Testis (tissue), 3 donors: ENCODE data around the gene PTGIS. TPM values are rescaled to one million over a fixed set of nuclear protein-coding genes. Genes with fewer than 3 reads are reported as not detected.

Experiments
- DNase-seq: peaks from one replicate; pipeline ENCODE4 v3.0.0-alpha.2; 2019
- H3K27ac ChIP-seq, 2 donors: fragments of 200-600 bp; sonication (generic); one replicate each; pipeline ENCODE4 v1.5.1; 2019
- H3K27me3 ChIP-seq: fragments of 200-600 bp; sonication (generic); one replicate; pipeline ENCODE4 v1.5.1; 2019
- H3K36me3 ChIP-seq: fragments of 200-600 bp; sonication (generic); one replicate; pipeline ENCODE4 v1.5.1; 2017; ENCODE audit warnings: low read depth; ENCODE audit errors: missing control alignments
- H3K4me1 ChIP-seq: fragments of 200-600 bp; sonication (generic); one replicate; pipeline ENCODE4 v1.5.1; 2019
- H3K4me3 ChIP-seq, 2 donors: fragments of 200-600 bp; sonication (generic); one replicate each; pipeline ENCODE4 v1.5.1; 2017 to 2019
- H3K9me3 ChIP-seq: fragments of 200-600 bp; sonication (generic); one replicate; pipeline ENCODE4 v1.5.1; 2017
- CTCF ChIP-seq, 3 experiments: fragments of 450-650 bp in 2 of 3; fragments of 200-600 bp in 1 of 3; sonication (generic) in 1 of 3; IDR thresholded peaks; one replicate each; pipeline ENCODE4 v1.5.1; 2016 to 2019; ENCODE audit warnings: antibody characterized with exemption in 3 of 3, mild to moderate bottlenecking in 2 of 3, moderate library complexity in 1 of 3
- POLR2A ChIP-seq: fragments of 450-650 bp; IDR thresholded peaks from one replicate; pipeline ENCODE4 v1.6.1; 2017; ENCODE audit warnings: antibody characterized with exemption, mild to moderate bottlenecking, moderate library complexity
- WGBS, 2 donors: methylation state at CpG; one replicate each; pipeline ENCODE4 v1.1.5; 2018; 5-methylcytosine and 5-hydroxymethylcytosine counted together
- intact Hi-C: fragments of 100-400 bp; cut with DNase I; formaldehyde crosslinking; loops from one replicate; pipeline ENCODE4 v1.15.1; 2023; ENCODE audit warnings: low total_unique reads
- polyA plus RNA-seq: library from polyadenylated mRNA; stranded (reverse); fragments of 350-450 nt; fragmentation: Illumina TruSeq; extraction: RNeasy Lipid Tissue Mini Kit (QIAGEN cat#74804); gene quantifications from one replicate; pipeline ENCODE4 v1.2.3, GENCODE V29; 2014; ENCODE audit warnings: low read depth, low replicate concordance; ENCODE audit not compliant: insufficient read depth
- total RNA-seq, 2 donors: library from RNA; depleted of rRNA; stranded (reverse); fragments of >200 nt; gene quantifications; one replicate each; pipeline ENCODE4 v1.2.3, GENCODE V29; 2016

PTGIS gene
- total and polyA plus RNA-seq, 3 donors from 2014 or later = 12.2 to 30.3 (median 13.0) TPM

GRCh38 chr20:49595346-49595745, 27.4 kb upstream of the PTGIS start:
- H3K4me3 ChIP-seq = no peak overlapping the region
- no peaks in the 10 kb centered on the region for H3K36me3 ChIP-seq
- no peak for DNase-seq
- peaks cover 3% of the 10 kb centered on the region for H3K4me1 ChIP-seq
- intact Hi-C loops = no loop called here
- TF ChIP-seq POLR2A (no peak), CTCF (IDR thresholded peaks at IDR 0.05) (no peak)
- H3K27me3 ChIP-seq = no peaks in the 10 kb centered on the region
- WGBS, 2 donors = 86 to 91% methylated on average over 10 of the region's 10 CpGs
- no peak overlapping the region for H3K27ac ChIP-seq
- H3K9me3 ChIP-seq = no peaks in the 10 kb centered on the region

- DNase-seq = no peak
- Histone ChIP-seq H3K27ac (no peak overlapping the region), H3K9me3 (no peaks in the 10 kb centered on the region), H3K4me1 (peaks cover 7% of the 10 kb centered on the region), H3K36me3 (no peaks in the 10 kb centered on the region), H3K4me3 (no peak overlapping the region), H3K27me3 (no peaks in the 10 kb centered on the region)
- intact Hi-C loops = no loop called here
- TF ChIP-seq POLR2A = no peak
- TF ChIP-seq CTCF (IDR thresholded peaks at IDR 0.05) = no peak
- WGBS, 2 donors = 95 to 97% methylated on average over 5 of the region's 6 CpGs
Observed at GRCh38 chr20:49594931-49595315, 27.0 kb upstream of the PTGIS start.

DNA sequence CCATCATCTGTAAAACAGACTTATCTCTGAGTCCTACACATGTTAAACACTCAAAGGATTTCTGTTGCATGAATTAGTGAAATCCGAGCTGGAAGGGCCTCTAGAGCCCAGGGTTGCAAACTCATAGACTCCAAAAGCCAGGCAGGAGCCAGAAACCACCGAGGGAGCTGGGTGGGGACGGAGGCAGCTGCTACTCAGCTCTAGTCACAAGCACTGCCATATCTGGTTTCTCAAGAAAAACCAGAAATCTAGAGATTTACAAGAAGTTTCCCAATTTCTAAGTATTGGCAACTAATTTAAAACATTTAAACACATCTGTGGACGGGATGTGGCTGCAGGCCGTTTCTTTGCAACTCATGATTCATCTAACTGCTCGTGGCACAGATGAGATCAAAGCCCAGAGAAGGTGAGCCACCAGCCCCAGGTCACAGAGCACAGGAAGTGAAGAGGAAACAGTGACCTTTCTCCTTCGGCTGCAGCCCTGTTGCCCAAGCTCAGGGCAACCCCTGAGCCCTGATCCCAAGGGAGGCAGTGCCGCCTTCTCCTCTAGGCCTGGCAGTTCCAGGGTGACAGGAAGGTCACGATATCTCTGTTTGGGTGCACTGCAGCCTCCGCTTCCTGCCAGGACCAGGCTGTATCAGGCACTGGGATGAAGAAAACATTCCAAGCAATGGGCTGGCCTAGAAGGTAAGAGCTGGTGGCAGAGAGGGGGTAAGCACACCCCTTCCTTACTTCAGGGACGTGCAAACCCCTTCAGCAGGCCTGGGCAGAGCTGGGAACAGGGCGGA, 26.4 kb upstream of the PTGIS start:
- intact Hi-C loops = no loop called here
- peak overlapping the region; percentile 48 to 71 for H3K27ac ChIP-seq
- H3K4me1 ChIP-seq = peaks cover 7% of the 10 kb centered on the region
- WGBS, 2 donors = 55 to 64% methylated on average over 12 of the region's 12 CpGs
- TF ChIP-seq CTCF (IDR thresholded peaks at IDR 0.05) (no peak), POLR2A (no peak)
- no peaks in the 10 kb centered on the region for H3K9me3 ChIP-seq
- no peaks in the 10 kb centered on the region for H3K27me3 ChIP-seq
- no peak overlapping the region for H3K4me3 ChIP-seq
- peak; percentile 60 for DNase-seq
- no peaks in the 10 kb centered on the region for H3K36me3 ChIP-seq

DNA sequence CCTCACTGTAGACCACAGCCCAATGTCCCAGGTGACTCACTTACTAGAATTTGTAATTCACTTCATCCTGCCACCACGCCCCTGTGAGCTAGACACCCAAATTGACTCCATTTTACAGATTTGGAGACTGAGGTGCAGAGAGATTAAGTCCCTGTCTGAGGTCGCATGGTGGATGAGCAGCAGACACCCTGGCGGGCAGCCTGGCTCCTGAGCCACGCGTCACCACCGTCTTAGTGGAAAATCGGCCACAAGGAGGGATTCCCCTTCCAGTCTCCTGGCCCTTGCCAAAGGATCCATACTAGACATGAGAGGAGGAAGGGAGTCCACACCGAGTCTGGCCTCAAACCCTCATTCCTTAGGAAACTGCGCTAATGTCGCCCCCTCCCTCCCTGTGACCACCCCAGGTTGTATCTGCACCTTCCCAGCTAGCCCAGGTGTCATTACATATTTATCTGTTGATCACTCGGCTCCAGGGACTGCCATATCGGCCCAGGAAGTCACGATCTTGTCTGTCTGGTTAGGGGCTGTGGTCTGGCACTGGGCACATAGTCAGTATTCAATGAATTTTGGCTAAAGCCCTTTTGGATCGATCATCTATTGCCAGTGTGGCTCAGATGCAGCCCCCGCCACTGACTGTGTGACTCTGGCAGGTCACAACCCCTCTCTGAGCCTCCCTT, 25.7 kb upstream of the PTGIS start:
- TF ChIP-seq POLR2A (no peak), CTCF (IDR thresholded peaks at IDR 0.05) (no peak)
- Histone ChIP-seq H3K9me3 (no peaks in the 10 kb centered on the region), H3K27ac (peak overlapping the region; percentile 48 to 71), H3K4me3 (no peak overlapping the region), H3K27me3 (no peaks in the 10 kb centered on the region), H3K36me3 (no peaks in the 10 kb centered on the region), H3K4me1 (peaks cover 7% of the 10 kb centered on the region)
- intact Hi-C loops = no loop called here
- WGBS, 2 donors = 90 to 94% methylated on average over 12 to 15 of the region's 15 CpGs
- no peak for DNase-seq
